Type B pancreatic cell (in vitro differentiated cells): Measurements from ENCODE around the gene HCFC1. TPM values are rescaled to one million over a fixed set of nuclear protein-coding genes. Genes with fewer than 3 reads are reported as not detected.
A peak's percentile ranks its signal among the peaks of the same experiment; 100 is the strongest.

ENCODE experiments used
- DNase-seq: peaks from one replicate; pipeline ENCODE4 v3.0.0; 2021; ENCODE audit warnings: mixed read lengths; ENCODE audit not compliant: unreplicated experiment; ENCODE audit errors: extremely low spot score
- H3K27ac Mint-ChIP-seq: 2 replicates; pipeline ENCODE4 v1.8.0; 2021; ENCODE audit warnings: mild to moderate bottlenecking, mixed read lengths
- H3K27me3 Mint-ChIP-seq: 2 replicates; pipeline ENCODE4 v1.8.0; 2021; ENCODE audit warnings: mixed read lengths
- H3K36me3 Mint-ChIP-seq: 2 replicates; pipeline ENCODE4 v1.8.0; 2021; ENCODE audit warnings: mixed read lengths
- H3K4me1 Mint-ChIP-seq: one replicate; pipeline ENCODE4 v1.8.0; 2021; ENCODE audit warnings: mixed read lengths; ENCODE audit not compliant: unreplicated experiment
- H3K4me3 Mint-ChIP-seq: 2 replicates; pipeline ENCODE4 v1.8.0; 2021; ENCODE audit warnings: mild to moderate bottlenecking, mixed read lengths
- H3K9me3 Mint-ChIP-seq: 2 replicates; pipeline ENCODE4 v1.8.0; 2021; ENCODE audit warnings: mixed read lengths
- CTCF ChIP-seq: fragments of 200-600 bp; sonication (generic); conservative IDR thresholded peaks from 2 replicates; pipeline ENCODE4 v1.5.0; 2021; ENCODE audit warnings: antibody characterized with exemption, mild to moderate bottlenecking
- total RNA-seq: library from RNA; stranded (reverse); gene quantifications from 2 replicates; pipeline ENCODE4 v1.2.1, GENCODE V29; 2021; ENCODE audit warnings: low replicate concordance

HCFC1 gene
- total RNA-seq, 1 donor from 2014 or later = 98.0 TPM

GRCh38 chrX:153970357-153971123 lies 1.1 kb downstream of the HCFC1 start:
- peaks cover 11% of the 10 kb centered on the region for H3K36me3 Mint-ChIP-seq
- H3K27ac Mint-ChIP-seq = peak overlapping the region; percentile 99
- no peak for DNase-seq
- H3K27me3 Mint-ChIP-seq = no peaks in the 10 kb centered on the region
- TF ChIP-seq CTCF = no peak
- no peaks in the 10 kb centered on the region for H3K9me3 Mint-ChIP-seq
- peaks cover 45% of the 10 kb centered on the region for H3K4me1 Mint-ChIP-seq
- H3K4me3 Mint-ChIP-seq = peak overlapping the region; percentile 100

DNA sequence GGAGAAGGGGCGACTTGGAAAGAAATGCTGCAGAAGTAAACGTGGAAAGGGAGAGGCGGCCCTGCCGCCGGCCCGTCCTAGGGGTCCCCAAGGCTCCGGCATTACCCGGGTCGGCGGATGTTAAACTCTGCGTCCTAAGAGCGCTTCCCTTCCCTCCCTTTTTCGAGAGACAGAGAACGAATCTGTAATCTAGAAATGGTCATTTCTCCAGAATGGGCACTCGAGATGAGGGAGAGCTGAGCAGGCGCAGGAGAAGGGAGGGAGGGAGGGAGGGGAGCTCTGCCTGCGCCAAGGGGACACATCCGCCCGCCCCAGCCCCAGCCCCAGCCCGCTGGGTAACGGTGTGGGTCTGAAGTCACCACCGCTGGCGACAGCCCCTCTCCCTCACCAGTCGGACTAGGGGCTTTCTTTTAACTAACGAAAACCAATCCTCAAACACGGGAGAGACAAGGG lies 1.7 kb downstream of the HCFC1 start:
- H3K27ac Mint-ChIP-seq = peak overlapping the region; percentile 99

GRCh38 chrX:153969125-153969903 lies 2.3 kb downstream of the HCFC1 start:
- peaks cover 38% of the 10 kb centered on the region for H3K4me1 Mint-ChIP-seq
- DNase-seq = no peak
- H3K36me3 Mint-ChIP-seq = peaks cover 11% of the 10 kb centered on the region
- no peaks in the 10 kb centered on the region for H3K9me3 Mint-ChIP-seq
- peak; percentile 49 for TF ChIP-seq CTCF
- peak overlapping the region; percentile 100 for H3K4me3 Mint-ChIP-seq
- H3K27me3 Mint-ChIP-seq = no peaks in the 10 kb centered on the region
- H3K27ac Mint-ChIP-seq = peak overlapping the region; percentile 99

More for the DNA sequence above, 1.7 kb downstream of the HCFC1 start:
- Mint-ChIP-seq H3K4me1 (peaks cover 44% of the 10 kb centered on the region), H3K4me3 (peak overlapping the region; percentile 100), H3K9me3 (no peaks in the 10 kb centered on the region), H3K27me3 (no peaks in the 10 kb centered on the region), H3K36me3 (peaks cover 11% of the 10 kb centered on the region)
- no peak for DNase-seq
- no peak for TF ChIP-seq CTCF

- peaks cover 11% of the 10 kb centered on the region for H3K36me3 Mint-ChIP-seq
- peaks cover 35% of the 10 kb centered on the region for H3K4me1 Mint-ChIP-seq
- no peaks in the 10 kb centered on the region for H3K9me3 Mint-ChIP-seq
- DNase-seq = no peak
- no peak for TF ChIP-seq CTCF
- no peak overlapping the region for H3K27ac Mint-ChIP-seq
- no peaks in the 10 kb centered on the region for H3K27me3 Mint-ChIP-seq
- peak overlapping the region; percentile 100 for H3K4me3 Mint-ChIP-seq
Measured at GRCh38 chrX:153968754-153969124, 2.9 kb downstream of the HCFC1 start.

GRCh38 chrX:153968255-153968654 lies 3.4 kb downstream of the HCFC1 start:
- Mint-ChIP-seq H3K4me3 (peak overlapping the region; percentile 100), H3K27me3 (no peaks in the 10 kb centered on the region), H3K4me1 (peaks cover 31% of the 10 kb centered on the region), H3K36me3 (peaks cover 11% of the 10 kb centered on the region), H3K9me3 (no peaks in the 10 kb centered on the region), H3K27ac (peak overlapping the region; percentile 82)
- no peak for DNase-seq
- TF ChIP-seq CTCF = no peak
